ENCODE measurements around the gene SUFU. TPM values are rescaled to one million over a fixed set of nuclear protein-coding genes. Genes with fewer than 3 reads are reported as not detected.
"Not testable (repeated sequence)": the region's sequence is repeated elsewhere in the genome, so short reads cannot be mapped to it uniquely, and the experiment has no call there.

The SUFU gene
- 14.3 TPM for total RNA-seq
- long read RNA-seq, partial matches to known transcripts = 2 of 23 reads
- long read RNA-seq, other reads (novel, unspliced or antisense) = 21 of 23 reads

- Histone ChIP-seq H3K4me1 (peaks cover 67% of the 10 kb centered on the region), H3K36me3 (no peaks in the 10 kb centered on the region), H3K27ac (peak within 1 kb of the TSS; percentile 90), H3K4me3 (peak within 1 kb of the TSS; percentile 96), H3K27me3 (ENCODE audit: low read depth) (no peaks in the 10 kb centered on the region), H3K9me3 (no peaks in the 10 kb centered on the region)
- ATAC-seq (peak; percentile 87 to 94), DNase-seq (peak; percentile 97)
- intact Hi-C loops (cut with DNase I) = loop anchor here (10.0 kb wide), 1 partner anchor 81 kb away; no protein-coding TSS in a partner anchor
- TF ChIP-seq, protein P1, sequence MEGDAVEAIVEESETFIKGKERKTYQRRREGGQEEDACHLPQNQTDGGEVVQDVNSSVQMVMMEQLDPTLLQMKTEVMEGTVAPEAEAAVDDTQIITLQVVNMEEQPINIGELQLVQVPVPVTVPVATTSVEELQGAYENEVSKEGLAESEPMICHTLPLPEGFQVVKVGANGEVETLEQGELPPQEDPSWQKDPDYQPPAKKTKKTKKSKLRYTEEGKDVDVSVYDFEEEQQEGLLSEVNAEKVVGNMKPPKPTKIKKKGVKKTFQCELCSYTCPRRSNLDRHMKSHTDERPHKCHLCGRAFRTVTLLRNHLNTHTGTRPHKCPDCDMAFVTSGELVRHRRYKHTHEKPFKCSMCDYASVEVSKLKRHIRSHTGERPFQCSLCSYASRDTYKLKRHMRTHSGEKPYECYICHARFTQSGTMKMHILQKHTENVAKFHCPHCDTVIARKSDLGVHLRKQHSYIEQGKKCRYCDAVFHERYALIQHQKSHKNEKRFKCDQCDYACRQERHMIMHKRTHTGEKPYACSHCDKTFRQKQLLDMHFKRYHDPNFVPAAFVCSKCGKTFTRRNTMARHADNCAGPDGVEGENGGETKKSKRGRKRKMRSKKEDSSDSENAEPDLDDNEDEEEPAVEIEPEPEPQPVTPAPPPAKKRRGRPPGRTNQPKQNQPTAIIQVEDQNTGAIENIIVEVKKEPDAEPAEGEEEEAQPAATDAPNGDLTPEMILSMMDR (IDR thresholded peaks at IDR 0.05) = peak; percentile 83
These were observed at the start of gene SUFU for GRCh38 chr10:102503264-102504178. TSS of gene SUFU (plus strand) at chr10:102503972. CDS start at chr10:102504153, 181 bp downstream.

DNA sequence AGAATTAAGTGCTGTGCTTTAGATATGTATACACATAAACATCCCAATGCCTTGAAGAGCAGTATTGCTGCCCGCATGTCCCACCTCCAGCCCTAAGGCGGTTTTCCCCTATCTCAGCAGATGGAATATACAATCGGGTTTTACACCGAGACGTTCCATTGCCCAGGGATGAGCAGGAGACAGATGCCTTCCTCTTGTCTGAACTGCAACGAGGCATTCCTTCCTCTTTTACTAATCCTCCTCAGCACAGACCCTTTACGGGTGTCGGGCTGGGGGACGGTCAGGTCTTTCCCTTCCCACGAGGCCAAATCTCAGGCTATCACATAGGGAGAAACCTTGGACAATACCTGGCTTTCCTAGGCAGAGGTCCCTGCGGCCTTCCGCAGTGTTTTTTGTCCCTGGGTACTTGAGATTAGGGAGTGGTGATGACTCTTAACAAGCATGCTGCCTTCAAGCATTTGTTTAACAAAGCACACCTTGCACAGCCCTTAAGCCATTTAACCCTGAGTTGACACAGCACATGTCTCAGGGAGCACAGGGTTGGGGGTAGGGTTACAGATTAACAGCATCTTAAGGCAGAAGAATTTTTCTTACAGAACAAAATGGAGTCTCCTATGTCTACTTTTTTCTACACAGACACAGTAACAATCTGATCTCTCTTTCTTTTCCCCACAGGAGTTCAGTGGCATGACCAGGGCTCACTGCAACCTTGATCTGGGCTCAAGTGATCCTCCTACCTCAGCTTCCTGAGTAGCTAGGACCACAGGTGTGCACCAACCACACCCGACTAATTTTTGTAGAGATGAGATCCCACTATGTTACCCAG is 48.9 kb upstream of the SUFU start:
- H3K4me3 ChIP-seq; intact Hi-C loops (cut with DNase I); H3K9me3 ChIP-seq; DNase-seq; H3K27me3 ChIP-seq (ENCODE audit: low read depth); H3K36me3 ChIP-seq: not testable (repeated sequence)
- Histone ChIP-seq H3K27ac (peak overlapping the region; percentile 76), H3K4me1 (peaks cover 57% of the 10 kb centered on the region)
- peak in 1 of 2 donors; percentile 49 for ATAC-seq

DNA sequence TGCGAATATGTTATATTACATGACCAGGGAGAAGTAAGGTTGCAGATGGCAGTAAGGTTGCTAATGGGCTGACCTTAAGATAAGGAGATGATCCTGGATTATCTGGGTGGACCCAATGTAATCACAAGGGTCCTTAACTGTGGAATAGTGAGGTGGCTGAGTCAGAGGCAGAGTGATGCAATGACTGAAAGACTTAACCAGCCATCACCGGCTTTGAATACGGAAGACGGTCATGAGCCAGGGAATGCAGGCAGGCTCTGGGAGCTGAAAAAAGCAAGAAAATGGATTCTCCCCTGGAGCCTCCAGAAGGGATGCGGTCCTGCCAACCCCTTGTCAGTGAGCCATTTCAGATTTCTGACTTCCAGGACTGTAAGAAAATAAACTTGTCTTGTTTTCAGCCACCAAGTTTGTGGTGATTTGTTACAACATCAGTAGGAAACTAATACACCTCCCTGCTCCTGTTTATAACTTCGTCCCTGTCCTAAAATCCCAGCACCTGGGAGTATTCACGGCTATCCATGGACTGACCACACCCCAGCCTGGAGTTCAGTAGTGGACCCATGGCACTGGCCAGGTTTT is 47.8 kb upstream of the SUFU start:
- H3K4me3 ChIP-seq = no peak overlapping the region
- TF ChIP-seq, protein P1 (IDR thresholded peaks at IDR 0.05) = no peak
- intact Hi-C loops (cut with DNase I) = no loop called here
- peak overlapping the region; percentile 76 for H3K27ac ChIP-seq
- ATAC-seq = peak; percentile 74 to 83
- no peaks in the 10 kb centered on the region for H3K27me3 ChIP-seq (ENCODE audit: low read depth)
- DNase-seq = peak; percentile 61
- H3K4me1 ChIP-seq = peaks cover 61% of the 10 kb centered on the region
- H3K36me3 ChIP-seq = no peaks in the 10 kb centered on the region
- H3K9me3 ChIP-seq = no peaks in the 10 kb centered on the region

- Histone ChIP-seq H3K27ac (no peak overlapping the region), H3K4me3 (no peak overlapping the region), H3K4me1 (peaks cover 56% of the 10 kb centered on the region), H3K27me3 (ENCODE audit: low read depth) (no peaks in the 10 kb centered on the region), H3K36me3 (no peaks in the 10 kb centered on the region), H3K9me3 (no peaks in the 10 kb centered on the region)
- intact Hi-C loops (cut with DNase I) = no loop called here
- TF ChIP-seq, protein P1 (IDR thresholded peaks at IDR 0.05) = no peak
- no peak for ATAC-seq
- no peak for DNase-seq
These were observed 46.1 kb upstream of the SUFU start for GRCh38 chr10:102457591-102458150.

DNA sequence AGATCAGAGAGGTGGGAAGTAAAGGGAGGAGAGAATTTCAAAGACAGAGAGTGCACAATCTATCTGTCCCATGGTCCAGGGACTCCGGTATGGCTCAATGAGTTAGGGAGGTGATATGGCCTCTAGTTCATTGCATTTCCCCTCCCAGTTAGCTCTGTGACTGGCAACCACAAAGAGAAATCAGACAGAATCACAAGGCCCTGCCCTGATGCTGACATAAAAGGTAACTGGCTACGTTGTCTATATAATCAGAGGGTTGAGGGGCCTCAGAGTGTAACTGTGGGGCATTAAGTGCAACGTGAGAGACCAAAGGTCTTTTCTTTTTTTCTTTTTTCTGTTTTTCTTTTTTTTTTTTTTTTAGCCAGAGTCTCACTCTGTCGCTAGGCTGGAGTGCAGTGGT is 45.1 kb upstream of the SUFU start:
- Histone ChIP-seq H3K27ac (no peak overlapping the region), H3K27me3 (ENCODE audit: low read depth) (no peaks in the 10 kb centered on the region), H3K36me3 (no peaks in the 10 kb centered on the region), H3K4me1 (peaks cover 49% of the 10 kb centered on the region), H3K9me3 (no peaks in the 10 kb centered on the region), H3K4me3 (no peak overlapping the region)
- no peak for DNase-seq
- ATAC-seq = no peak
- intact Hi-C loops (cut with DNase I) = no loop called here
- TF ChIP-seq, protein P1 (IDR thresholded peaks at IDR 0.05) = no peak
